Endothelial cell of umbilical vein (primary cell): ENCODE data around the gene MIB1. TPM values are rescaled to one million over a fixed set of nuclear protein-coding genes. Genes with fewer than 3 reads are reported as not detected.

Source experiments
- BruUV-seq: library from RNA; stranded (reverse); fragments of 400-500 nt; replicated peaks from 2 replicates; lab custom pipeline; 2021; lab: Mats Ljungman, UMichigan
- CTCF ChIA-PET: fragments of 300-600, 350-600 bp; sonication (Branson Sonifier 250); formaldehyde crosslinking; loops from one replicate; lab custom pipeline; 2021; ENCODE audit warnings: antibody characterized with exemption, inconsistent platforms; lab: Charles Lee
- POLR2A ChIA-PET: fragments of 300-600, 350-600 bp; sonication (Branson Sonifier 250); formaldehyde crosslinking; loops from one replicate; lab custom pipeline; 2021; ENCODE audit warnings: antibody characterized with exemption, inconsistent platforms; lab: Charles Lee
- DNase-seq: peaks from one replicate; pipeline ENCODE4 v3.0.0-alpha.2; 2011; ENCODE audit warnings: low read depth, low spot score
- FAIRE-seq: peaks from 2 replicates; lab custom pipeline; 2011; peaks lifted over from hg19 to GRCh38; lab: Jason Lieb, UNC
- H2AFZ ChIP-seq: 2 replicates; pipeline ENCODE4 v1.6.0; 2012; ENCODE audit warnings: low read depth, low read length, control low read depth, inconsistent platforms
- H3K27ac ChIP-seq: 2 replicates; pipeline ENCODE4 v1.5.1; 2011; ENCODE audit warnings: low read depth, mild to moderate bottlenecking, control low read depth, low read length, moderate library complexity; ENCODE audit not compliant: insufficient read depth
- H3K27me3 ChIP-seq, 2 experiments: 2 replicates each; pipeline versions ENCODE4 v1.6.0 to v1.6.1; 2011; ENCODE audit warnings: low read length in 2 of 2, mixed read lengths in 1 of 2; ENCODE audit not compliant: control insufficient read depth in 2 of 2, insufficient read depth in 2 of 2
- H3K36me3 ChIP-seq, 2 experiments: 2 replicates in 1 of 2; 3 replicates in 1 of 2; pipeline ENCODE4 v1.5.1; 2011; ENCODE audit warnings: low read length in 2 of 2, mild to moderate bottlenecking in 1 of 2, moderate library complexity in 1 of 2; ENCODE audit not compliant: control insufficient read depth in 2 of 2, insufficient read depth in 2 of 2; ENCODE audit errors: extremely low read depth in 1 of 2
- H3K4me1 ChIP-seq: 3 replicates; pipeline ENCODE4 v1.5.1; 2011; ENCODE audit warnings: mild to moderate bottlenecking, low read length; ENCODE audit not compliant: control insufficient read depth, insufficient read depth; ENCODE audit errors: extremely low read depth
- H3K4me2 ChIP-seq: 2 replicates; pipeline ENCODE4 v1.6.1; 2011; ENCODE audit warnings: low read length, control low read depth, mixed read lengths; ENCODE audit not compliant: insufficient read depth
- H3K4me3 ChIP-seq, 3 experiments: fragments of 200-600 bp in 1 of 3; sonication (generic), shearing (Covaris generic) in 1 of 3; replicated peaks in 1 of 3; 2 replicates each; pipeline ENCODE4 v1.5.1; 2011 to 2016; ENCODE audit warnings: control low read depth in 3 of 3, low read length in 3 of 3, mild to moderate bottlenecking in 2 of 3, inconsistent platforms in 1 of 3, low read depth in 1 of 3, moderate library complexity in 1 of 3; ENCODE audit not compliant: insufficient read depth in 1 of 3
- H3K79me2 ChIP-seq: 2 replicates; pipeline ENCODE4 v1.6.0; 2012; ENCODE audit warnings: low read length, inconsistent platforms; ENCODE audit not compliant: control insufficient read depth, insufficient read depth
- H3K9ac ChIP-seq: replicated peaks from 2 replicates; pipeline ENCODE3; 2011; ENCODE audit warnings: low read length, control low read depth; ENCODE audit not compliant: insufficient read depth; ENCODE audit errors: extremely low read depth
- H3K9me1 ChIP-seq: replicated peaks from 3 replicates; pipeline ENCODE4 v1.6.0; 2011; ENCODE audit warnings: mild to moderate bottlenecking, low read length; ENCODE audit not compliant: control insufficient read depth, insufficient read depth; ENCODE audit errors: extremely low read depth
- H3K9me3 ChIP-seq: replicated peaks from 2 replicates; pipeline ENCODE4 v1.5.1; 2012; ENCODE audit warnings: low read length, inconsistent platforms; ENCODE audit not compliant: control insufficient read depth, insufficient read depth
- H4K20me1 ChIP-seq: replicated peaks from 2 replicates; pipeline ENCODE3; 2011; ENCODE audit warnings: mild to moderate bottlenecking, low read length; ENCODE audit not compliant: control insufficient read depth, insufficient read depth; ENCODE audit errors: extremely low read depth
- CTCF ChIP-seq, 2 donors: IDR thresholded peaks; 1 replicate in 1 of 2; 2 replicates in 1 of 2; pipeline ENCODE4 v1.5.1; 2011; ENCODE audit warnings: low read length in 2 of 2, mild to moderate bottlenecking in 2 of 2, moderate library complexity in 2 of 2, control low read depth in 1 of 2, inconsistent platforms in 1 of 2, low read depth in 1 of 2; ENCODE audit not compliant: insufficient read depth in 1 of 2; ENCODE audit errors: extremely low read depth in 1 of 2
- EZH2 ChIP-seq: IDR thresholded peaks from 2 replicates; pipeline ENCODE4 v1.6.1; 2012; ENCODE audit warnings: borderline replicate concordance, low read depth, mild to moderate bottlenecking, moderate library complexity, low read length, inconsistent platforms; ENCODE audit not compliant: severe bottlenecking
- FOS ChIP-seq: IDR thresholded peaks from 2 replicates; pipeline ENCODE4 v1.6.1; 2011; ENCODE audit warnings: mild to moderate bottlenecking, low read length, moderate library complexity, borderline replicate concordance; ENCODE audit not compliant: insufficient read depth
- GATA2 ChIP-seq: IDR thresholded peaks from 2 replicates; pipeline ENCODE4 v1.7.0; 2011; ENCODE audit warnings: low read depth, mild to moderate bottlenecking, moderate library complexity, mixed read lengths, low read length; ENCODE audit not compliant: insufficient read length, insufficient read depth
- JUN ChIP-seq: IDR thresholded peaks from 2 replicates; pipeline ENCODE4 v1.6.1; 2011; ENCODE audit warnings: borderline replicate concordance, low read depth; ENCODE audit not compliant: insufficient read length, insufficient read depth
- MYC ChIP-seq: IDR thresholded peaks from one replicate; pipeline ENCODE4 v1.6.1; 2011; ENCODE audit warnings: mild to moderate bottlenecking, low read depth, low read length
- POLR2A ChIP-seq: IDR thresholded peaks from 2 replicates; pipeline ENCODE4 v1.6.1; 2012; ENCODE audit warnings: low read depth, mild to moderate bottlenecking, control low read depth, low read length
- POLR2AphosphoS5 ChIP-seq: IDR thresholded peaks from 2 replicates; pipeline ENCODE4 v1.6.1; 2012; ENCODE audit warnings: low read depth, mild to moderate bottlenecking, control low read depth, low read length, moderate library complexity; ENCODE audit not compliant: insufficient read depth
- dilution Hi-C: fragments of 300-500 bp; cut with MboI; formaldehyde crosslinking; loops from one replicate; pipeline ENCODE4 v1.15.0; 2019; ENCODE audit warnings: low sequenced_read_pairs; ENCODE audit not compliant: extremely low pct_ligation_motif_present
- intact Hi-C: fragments of 100-400 bp; cut with micrococcal nuclease; formaldehyde crosslinking; loops from one replicate; pipeline ENCODE4 v1.10.0; 2022
- polyA plus RNA-seq, 4 experiments: library from polyadenylated mRNA; depleted of rRNA in 3 of 4; stranded (reverse) in 3 of 4; unstranded in 1 of 4; fragments of >200 nt; gene quantifications; 2 replicates each; pipeline versions ENCODE4 v1.2.1 to v1.2.3, GENCODE V29; 2011 to 2012; ENCODE audit warnings: missing spikeins in 1 of 4
- total RNA-seq: library from RNA; stranded (reverse); gene quantifications from 2 replicates; pipeline ENCODE4 v1.2.3, GENCODE V29; 2021
- TF ChIP-seq, protein P1 (sequence below): IDR thresholded peaks from 2 replicates; pipeline ENCODE4 v1.6.1; 2011; ENCODE audit not compliant: insufficient read depth, insufficient read length

Gene MIB1
- total and polyA plus RNA-seq, 2 donors (not counting 3 experiments of a cell fraction or from before 2014, with no cell fraction given): 6.3 to 37.5 TPM

DNA sequence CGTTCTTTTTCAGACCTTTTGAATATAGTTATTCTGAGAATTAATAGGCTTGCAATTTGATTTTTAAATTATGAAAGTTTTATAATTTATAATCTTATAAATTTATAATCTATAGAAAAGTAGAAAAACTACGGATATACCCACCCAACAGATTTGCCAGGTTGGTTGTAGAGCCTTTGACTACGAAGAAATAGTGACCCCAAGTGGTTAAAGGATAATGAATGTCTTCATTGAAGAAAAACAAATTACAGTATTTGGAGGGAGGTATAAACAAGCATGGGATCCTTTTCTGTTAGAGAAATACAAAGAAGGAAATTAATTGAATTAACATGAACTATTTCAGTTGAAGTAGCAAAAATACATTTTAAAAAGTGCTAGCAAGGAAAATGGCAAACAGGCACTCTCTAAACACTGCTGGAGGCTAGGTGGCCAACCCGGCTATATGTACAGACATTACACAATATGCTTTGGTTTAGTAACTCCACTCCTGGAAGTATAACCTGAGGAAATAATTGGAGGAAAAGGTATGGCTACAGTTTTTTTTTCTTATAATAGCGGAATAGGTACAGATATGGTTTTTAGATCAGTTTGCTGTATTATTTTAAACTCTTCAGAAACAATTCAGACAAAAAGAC is 110.9 kb downstream of the MIB1 start:
- Histone ChIP-seq H3K4me1 (no peaks in the 10 kb centered on the region), H3K27me3 (no peaks in the 10 kb centered on the region), H2AFZ (no peak overlapping the region), H4K20me1 (no peaks in the 10 kb centered on the region), H3K9ac (no peak overlapping the region), H3K27ac (no peak overlapping the region), H3K79me2 (no peaks in the 10 kb centered on the region), H3K36me3 (peaks cover 2% of the 10 kb centered on the region in 2 experiments), H3K9me3 (no peaks in the 10 kb centered on the region), H3K4me2 (no peak overlapping the region), H3K4me3 (no peak overlapping the region), H3K9me1 (no peaks in the 10 kb centered on the region)
- DNase-seq (peak; percentile 32), FAIRE-seq (no peak)
- CTCF ChIA-PET: interaction anchor here (0.9 to 3.0 kb wide), 7 partner anchors 9 to 362 kb away, joined by 3 to 18 read pairs (median 7); no protein-coding TSS in a partner anchor
- dilution Hi-C loops (no loop called here), intact Hi-C loops (loop anchor here (1.0 to 2.0 kb wide), 2 partner anchors 31 to 219 kb away; no protein-coding TSS in a partner anchor)
- BruUV-seq: no TSS peak
- TF ChIP-seq CTCF (IDR thresholded peaks at IDR 0.05; ENCODE audit: extremely low read depth in 1 of 2, insufficient read depth in 1 of 2, low read depth in 1 of 2, low read length in 2 of 2): peak in 1 of 2 donors; percentile 6
- TF ChIP-seq POLR2AphosphoS5: no peak
- POLR2A ChIA-PET: no interaction called here

DNA sequence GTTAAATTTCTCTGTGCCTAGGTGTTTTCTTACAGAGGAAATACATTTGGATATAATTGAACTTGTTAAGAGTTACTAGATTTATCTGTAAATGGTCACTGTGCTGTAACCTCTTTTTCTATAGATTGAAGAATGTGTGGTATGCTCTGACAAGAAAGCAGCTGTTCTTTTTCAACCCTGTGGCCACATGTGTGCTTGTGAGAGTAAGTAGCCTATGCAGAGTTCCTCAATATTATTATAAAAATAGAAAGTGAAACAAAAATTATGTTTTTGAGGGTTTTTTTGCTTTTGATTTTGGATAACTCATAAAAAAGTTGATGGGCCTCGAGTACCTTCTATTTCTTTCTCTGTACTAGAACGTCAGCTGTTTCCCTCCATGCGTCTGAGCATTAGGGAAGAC is 112.4 kb downstream of the MIB1 start:
- no peak overlapping the region for H3K27ac ChIP-seq
- H3K36me3 ChIP-seq: peaks cover 0 to 2% of the 10 kb centered on the region in 2 experiments
- no peaks in the 10 kb centered on the region for H3K9me1 ChIP-seq
- POLR2A ChIA-PET: no interaction called here
- no peaks in the 10 kb centered on the region for H3K27me3 ChIP-seq
- TF ChIP-seq POLR2A: no peak
- no peak for TF ChIP-seq JUN
- TF ChIP-seq, protein P1, sequence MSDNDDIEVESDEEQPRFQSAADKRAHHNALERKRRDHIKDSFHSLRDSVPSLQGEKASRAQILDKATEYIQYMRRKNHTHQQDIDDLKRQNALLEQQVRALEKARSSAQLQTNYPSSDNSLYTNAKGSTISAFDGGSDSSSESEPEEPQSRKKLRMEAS: no peak
- TF ChIP-seq GATA2: no peak
- TF ChIP-seq FOS: no peak
- TF ChIP-seq MYC: no peak
- no peak for TF ChIP-seq EZH2
- TF ChIP-seq POLR2AphosphoS5: no peak
- no peak for TF ChIP-seq CTCF (IDR thresholded peaks at IDR 0.05; ENCODE audit: extremely low read depth in 1 of 2, insufficient read depth in 1 of 2, low read depth in 1 of 2, low read length in 2 of 2)
- intact Hi-C loops: no loop called here
- no peak overlapping the region for H3K4me2 ChIP-seq
- no peak for DNase-seq
- CTCF ChIA-PET: interaction anchor here (0.7 to 1.7 kb wide), 3 partner anchors 10 to 33 kb away, joined by 3 to 12 read pairs (median 3); no protein-coding TSS in a partner anchor
- dilution Hi-C loops: no loop called here
- no peaks in the 10 kb centered on the region for H3K4me1 ChIP-seq
- no peak overlapping the region for H2AFZ ChIP-seq
- H3K4me3 ChIP-seq: no peak overlapping the region
- no peak for FAIRE-seq
- no peaks in the 10 kb centered on the region for H3K9me3 ChIP-seq
- H4K20me1 ChIP-seq: no peaks in the 10 kb centered on the region
- no peak overlapping the region for H3K9ac ChIP-seq
- no peaks in the 10 kb centered on the region for H3K79me2 ChIP-seq
- no TSS peak for BruUV-seq
